ENCODE data around the gene UBE3C.
"Not testable (repeated sequence)": the region's sequence is repeated elsewhere in the genome, so short reads cannot be mapped to it uniquely, and the experiment has no call there.

Gene UBE3C

DNA sequence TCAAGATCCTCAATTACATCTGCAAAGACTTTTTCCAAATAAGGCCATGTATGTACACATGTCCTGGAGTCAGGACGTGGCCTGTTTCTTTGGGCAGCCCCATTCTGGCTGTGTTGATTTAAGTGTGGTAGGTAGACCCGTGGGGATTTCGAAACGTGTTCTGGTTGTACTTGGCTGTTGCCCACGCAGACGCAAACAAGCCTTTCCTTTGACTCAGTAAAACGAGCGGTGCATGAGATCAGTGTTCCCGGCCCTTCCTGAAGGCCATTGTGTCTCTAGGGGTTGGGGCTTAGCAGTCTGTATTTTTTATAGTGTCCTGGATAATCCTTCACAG, 133.2 kb downstream of the UBE3C start:
- peak; percentile 97 for DNase-seq (ENCODE audit: low read depth in 2 of 2)

DNA sequence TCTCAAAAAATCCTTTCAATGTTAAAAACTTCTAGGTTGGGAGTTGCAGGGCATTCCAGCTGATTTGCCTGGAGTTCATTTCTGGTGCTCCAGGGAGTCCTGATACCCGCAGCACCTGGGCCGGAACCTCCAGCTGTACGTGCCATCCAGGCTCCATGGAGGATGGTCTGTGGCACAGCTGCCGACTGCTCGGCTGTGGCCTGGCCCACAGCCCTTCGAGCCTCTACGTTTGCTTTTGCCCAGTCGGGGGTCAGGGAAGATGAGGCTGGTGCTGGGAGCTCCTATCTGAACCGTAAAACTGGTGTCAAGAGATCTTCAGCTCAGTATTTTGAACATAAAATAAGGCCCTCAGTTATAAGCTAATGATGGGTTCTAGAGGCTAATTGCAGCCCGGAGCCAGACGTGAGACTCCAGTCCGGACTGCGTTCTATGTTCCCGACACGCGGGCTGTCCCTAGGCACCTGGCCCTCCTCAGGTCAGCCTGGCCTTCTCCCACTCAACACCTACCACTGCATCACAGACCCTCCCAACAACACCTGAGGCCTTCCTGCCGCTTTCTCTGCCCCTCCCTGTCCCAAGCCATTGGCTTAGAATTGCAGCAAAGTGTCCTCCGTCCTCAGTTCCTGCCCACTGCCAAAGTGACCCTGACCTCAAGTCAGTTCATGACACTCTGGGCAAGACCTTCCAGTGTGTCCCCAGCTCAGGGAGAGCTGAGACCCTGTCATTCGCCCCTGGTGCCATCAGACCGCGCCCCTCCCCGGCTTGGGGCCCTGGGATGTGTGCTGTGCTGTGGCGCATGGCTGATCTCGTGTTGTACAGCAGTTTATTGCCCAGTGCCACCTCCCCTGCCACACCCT, 133.9 kb downstream of the UBE3C start:
- DNase-seq (ENCODE audit: low read depth in 2 of 2): no peak

DNA sequence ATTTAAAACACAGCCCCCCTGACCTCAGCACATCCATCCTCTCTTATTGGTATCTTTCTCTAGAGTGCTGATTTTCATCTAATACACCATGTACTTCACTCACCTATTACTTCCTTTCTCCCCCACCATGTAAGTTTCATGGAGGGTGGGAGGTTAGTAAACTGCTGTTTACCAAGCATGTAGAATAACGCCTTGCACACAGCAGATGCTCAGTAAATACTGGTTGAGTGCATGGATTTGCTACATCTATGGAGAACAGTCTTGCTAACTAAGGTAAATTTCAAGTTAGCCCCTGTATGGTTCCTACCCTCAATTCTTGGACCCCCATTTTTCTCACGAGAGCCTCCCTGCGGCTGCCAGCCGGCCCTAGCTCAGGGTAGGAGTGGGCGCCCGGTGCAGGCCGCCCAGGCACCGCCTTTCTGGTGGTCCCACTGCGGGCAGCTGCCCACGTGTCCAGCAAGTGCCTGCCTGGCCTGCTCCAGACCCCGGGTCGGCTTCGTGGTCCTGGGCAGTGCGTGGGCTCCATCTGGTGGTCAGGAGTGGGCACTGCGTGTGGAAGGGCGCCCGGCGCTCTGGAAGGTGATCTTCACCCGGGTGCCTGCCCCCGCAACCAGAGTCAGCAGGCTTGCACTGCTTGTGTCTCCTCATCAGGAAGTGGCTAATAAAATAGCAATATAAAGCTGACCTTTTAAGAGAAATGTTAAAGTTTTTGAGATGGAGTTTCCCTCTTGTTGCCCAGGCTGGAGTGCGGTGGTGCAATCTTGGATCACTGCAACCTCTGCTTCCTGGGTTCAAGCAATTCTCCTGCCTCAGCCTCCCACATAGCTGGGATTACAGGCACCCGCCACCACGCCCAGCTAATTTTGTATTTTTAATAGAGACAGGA, 134.7 kb downstream of the UBE3C start:
- peak in 1 of 2 experiments; percentile 34 for DNase-seq (ENCODE audit: low read depth in 2 of 2)

DNA sequence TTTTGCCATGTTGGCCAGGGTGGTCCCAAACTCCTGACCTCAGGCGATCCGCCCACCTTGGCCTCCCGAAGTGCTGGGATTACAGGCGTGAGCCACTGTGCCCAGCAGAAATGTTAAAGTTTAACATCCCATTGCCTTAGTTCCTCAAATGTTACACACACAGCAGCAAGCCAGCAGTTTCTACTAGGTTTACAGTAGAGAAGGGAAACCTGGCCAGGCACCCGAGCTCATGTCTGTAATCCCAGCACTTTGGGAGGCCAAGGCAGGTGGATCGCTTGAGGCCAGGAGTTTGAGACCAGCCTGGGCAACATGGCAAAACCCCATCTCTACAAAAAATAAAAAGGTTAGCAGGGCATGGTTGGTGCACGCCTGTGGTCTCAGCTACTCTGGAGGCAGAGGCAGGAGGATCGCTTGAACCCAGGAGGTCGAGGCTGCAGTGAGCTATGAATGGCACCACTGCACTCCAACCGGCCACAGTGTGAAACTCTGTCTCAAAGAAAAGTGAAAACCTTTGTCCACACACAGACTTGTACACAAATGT, 135.4 kb downstream of the UBE3C start:
- DNase-seq (ENCODE audit: low read depth in 2 of 2): not testable (repeated sequence)

GRCh38 chr7:157274991-157275427, 136.3 kb downstream of the UBE3C start:
- DNase-seq (ENCODE audit: low read depth in 2 of 2): no peak

GRCh38 chr7:157276091-157276561, 137.4 kb downstream of the UBE3C start:
- no peak for DNase-seq (ENCODE audit: low read depth in 2 of 2)

- DNase-seq (ENCODE audit: low read depth in 2 of 2): no peak
Observed at GRCh38 chr7:157276731-157277562, 138.2 kb downstream of the UBE3C start.

GRCh38 chr7:157277568-157277967, 138.8 kb downstream of the UBE3C start:
- not testable (repeated sequence) for DNase-seq (ENCODE audit: low read depth in 2 of 2)

DNA sequence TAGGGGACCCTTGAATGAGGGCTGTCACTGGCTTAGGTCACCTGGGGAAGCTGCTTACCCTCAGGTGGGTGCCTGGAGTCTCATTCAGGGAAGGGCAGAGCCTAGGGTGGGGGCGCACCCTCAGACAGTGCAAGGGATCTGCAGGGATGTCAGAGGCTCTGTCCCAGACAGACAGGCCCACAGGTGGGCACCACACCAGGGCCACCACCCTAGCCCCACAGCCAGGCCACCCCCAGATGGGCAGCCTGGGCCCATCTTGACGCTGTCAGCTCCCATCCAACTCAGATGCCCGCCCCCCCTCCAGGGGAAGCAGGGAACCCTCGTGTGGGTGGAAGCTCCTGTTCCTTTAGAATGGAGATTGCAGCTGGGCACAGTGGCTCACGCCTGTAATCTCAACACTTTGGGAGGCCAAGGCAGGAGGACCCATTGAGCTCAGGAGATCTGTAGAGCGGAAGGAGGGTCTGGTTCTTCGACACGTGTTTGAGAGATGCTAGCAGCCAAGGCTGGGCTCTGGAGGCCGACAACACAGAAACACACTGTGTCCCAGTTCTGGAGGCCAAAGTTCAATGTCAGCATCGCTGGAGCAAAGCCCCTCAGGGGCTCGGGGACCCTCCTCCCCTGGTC, 139.6 kb downstream of the UBE3C start:
- no peak for DNase-seq (ENCODE audit: low read depth in 2 of 2)

GRCh38 chr7:157278791-157279724, 140.3 kb downstream of the UBE3C start:
- DNase-seq (ENCODE audit: low read depth in 2 of 2): no peak

DNA sequence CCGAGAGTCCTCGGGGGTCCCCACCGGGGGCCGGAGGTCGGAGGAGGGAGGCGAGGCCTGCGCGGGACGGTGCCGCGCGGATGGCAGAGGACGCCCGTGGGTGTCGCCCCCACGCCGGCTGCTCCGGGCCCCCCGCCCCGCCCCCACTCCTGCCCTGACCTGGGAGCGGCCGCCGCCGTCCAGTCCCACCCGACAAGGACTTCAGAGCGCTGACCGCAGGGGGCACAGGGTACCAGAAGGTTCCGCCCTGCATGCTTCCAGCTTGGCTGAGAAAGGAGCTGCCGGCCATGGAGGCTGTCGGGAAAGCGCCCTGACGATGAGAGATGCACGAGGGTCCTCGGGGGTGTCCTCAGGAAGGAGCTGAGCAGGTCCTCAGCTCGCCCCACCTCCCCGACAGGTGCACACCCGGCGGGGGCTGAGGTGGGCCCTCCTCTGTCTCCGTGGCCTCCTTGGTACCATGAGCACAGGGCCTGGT, 141.1 kb downstream of the UBE3C start:
- DNase-seq (ENCODE audit: low read depth in 2 of 2): no peak

DNA sequence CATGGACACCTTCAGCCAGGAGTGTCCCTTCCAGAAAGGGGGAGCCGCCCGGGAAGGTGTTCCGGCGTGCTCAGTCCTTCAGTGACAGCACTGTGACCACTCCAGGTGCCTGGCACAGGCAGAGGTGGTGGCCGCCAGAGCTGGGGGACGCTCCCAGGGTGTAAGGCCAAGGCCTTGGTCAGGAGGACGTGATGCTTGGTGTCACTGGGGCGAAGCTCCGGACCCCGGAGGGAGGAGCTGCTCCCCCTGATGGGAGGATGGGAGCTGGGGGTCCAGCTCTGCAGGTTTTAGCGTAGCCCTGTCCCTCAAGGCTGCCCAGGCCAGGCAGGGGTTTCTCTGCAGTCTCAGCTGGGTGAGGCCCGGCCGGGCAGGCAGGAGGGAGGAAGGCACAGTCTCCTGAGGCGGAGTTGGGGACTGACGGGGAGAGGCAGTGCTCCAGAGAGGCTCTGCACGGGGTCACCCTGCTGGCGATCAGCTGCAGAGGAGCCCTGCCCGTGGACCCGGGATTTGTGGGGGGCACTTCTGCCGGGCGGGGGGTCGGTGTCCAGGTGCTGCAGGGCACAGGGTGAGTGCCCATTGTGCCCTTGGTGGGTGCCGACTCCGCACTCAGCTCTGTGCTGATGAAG, 141.6 kb downstream of the UBE3C start:
- DNase-seq (ENCODE audit: low read depth in 2 of 2): no peak

DNA sequence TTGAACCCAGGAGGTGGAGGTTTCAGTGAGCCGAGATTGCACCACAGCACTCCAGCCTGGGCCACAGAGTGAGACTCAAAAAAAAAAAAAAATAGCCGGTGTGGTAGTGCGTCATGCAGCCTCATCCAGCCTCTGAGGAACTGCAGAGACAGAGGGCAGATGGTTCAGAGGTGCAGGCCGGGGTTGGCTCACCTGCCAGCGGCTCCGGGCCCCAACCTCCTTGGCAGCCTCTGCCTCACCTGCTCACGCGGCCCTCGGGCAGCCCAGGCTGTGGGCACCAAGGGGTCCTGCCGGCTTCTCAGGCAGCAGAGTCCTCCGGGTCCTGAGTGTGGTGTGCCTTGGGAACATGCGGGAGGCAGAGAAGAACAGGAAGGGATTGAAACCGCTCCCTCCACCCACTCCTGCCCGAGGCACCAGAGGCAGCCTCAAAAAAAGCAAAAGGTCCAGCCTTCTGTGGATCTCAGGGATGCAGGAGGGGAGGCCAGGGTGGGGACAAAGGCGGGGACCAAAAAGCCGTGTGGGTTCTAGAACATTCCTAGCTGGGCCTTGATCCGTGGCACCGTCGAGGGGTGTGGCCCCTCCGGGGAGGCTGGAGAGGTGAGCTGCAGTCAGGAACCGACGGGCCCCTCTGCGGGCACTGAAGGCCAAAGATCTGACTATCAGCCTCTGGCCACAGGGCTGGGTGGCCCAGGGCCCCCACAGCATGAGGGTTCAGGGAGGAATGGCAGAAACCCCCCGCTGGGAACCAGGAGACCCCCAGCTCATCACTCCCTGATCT, 142.7 kb downstream of the UBE3C start:
- DNase-seq (ENCODE audit: low read depth in 2 of 2): no peak

- DNase-seq (ENCODE audit: low read depth in 2 of 2): no peak
Observed at GRCh38 chr7:157282141-157282801, 143.5 kb downstream of the UBE3C start.

DNA sequence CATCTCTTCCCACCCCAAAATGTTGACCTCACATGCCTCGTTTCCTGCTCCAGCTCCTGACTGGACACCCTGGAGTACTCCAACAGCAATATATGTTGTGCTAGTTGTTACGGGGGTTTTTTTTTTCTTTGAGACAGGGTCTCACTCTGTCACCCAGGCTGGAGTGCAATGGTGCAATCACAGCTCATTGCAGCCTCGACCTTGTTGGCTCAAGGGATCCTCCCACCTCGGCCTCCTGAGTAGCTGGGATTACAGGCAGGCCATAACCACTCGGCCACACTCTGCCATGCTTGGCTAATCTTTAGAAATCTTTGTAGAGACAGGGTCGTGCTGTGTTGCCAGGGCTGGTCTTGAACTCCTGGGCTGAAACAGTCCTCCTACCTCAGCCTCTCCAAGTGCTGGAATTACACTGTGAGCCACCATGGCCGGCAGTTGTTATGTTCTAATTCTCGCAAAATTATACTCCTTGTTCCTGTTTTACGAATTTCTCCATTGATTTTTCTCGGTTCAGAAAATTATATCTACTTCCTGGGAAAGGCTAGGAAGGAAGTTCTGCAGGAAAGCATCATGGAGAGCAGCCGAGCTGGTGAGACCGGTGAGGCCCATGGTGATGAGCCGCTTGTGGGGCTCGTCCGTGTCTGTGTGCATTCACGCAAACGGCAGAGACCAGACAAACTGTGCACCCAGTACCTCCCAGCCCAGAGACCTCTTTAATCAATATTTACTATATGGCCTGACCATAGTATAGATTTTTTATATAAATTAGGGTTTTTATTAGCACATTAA, 145.7 kb downstream of the UBE3C start:
- DNase-seq (ENCODE audit: low read depth in 2 of 2): no peak

- DNase-seq (ENCODE audit: low read depth in 2 of 2): no peak
Observed at GRCh38 chr7:157291404-157292080, 152.8 kb downstream of the UBE3C start.

DNA sequence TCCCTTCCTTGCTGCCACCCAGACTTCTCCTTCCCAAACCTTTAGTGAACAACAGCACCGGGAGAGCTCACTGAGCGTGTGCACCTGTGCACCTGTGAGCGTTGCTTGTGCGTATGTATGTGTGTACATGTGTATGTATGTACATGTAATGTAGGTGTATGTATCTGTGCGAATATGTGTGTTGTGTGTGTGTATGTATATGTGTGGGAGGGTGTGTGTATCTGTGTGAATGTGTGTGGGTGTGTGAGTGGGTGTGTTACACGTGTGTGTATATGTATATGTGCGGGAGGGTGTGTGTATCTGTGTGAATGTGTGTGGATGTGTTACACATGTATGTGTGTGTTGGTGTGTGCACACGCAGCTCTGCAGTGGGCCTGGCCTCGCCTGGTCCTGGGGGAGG, 153.5 kb downstream of the UBE3C start:
- no peak for DNase-seq (ENCODE audit: low read depth in 2 of 2)

Data from fibroblast of skin of left quadriceps (primary cell).